Omental fat pad (tissue), 4 donors: Measurements from ENCODE around the gene FGL2. TPM values are rescaled to one million over a fixed set of nuclear protein-coding genes. Genes with fewer than 3 reads are reported as not detected.
"Not testable (repeated sequence)": the region's sequence is repeated elsewhere in the genome, so short reads cannot be mapped to it uniquely, and the experiment has no call there.

Experiments used
- ATAC-seq: fragments of 150-250 bp; one replicate; pipeline ENCODE4 v1.9.1; 2016; ENCODE audit warnings: mild to moderate bottlenecking, moderate library complexity; ENCODE audit not compliant: low FRiP score
- DNase-seq: peaks from one replicate; pipeline ENCODE4 v3.0.0-alpha.2; 2019; ENCODE audit warnings: low spot score
- total RNA-seq, 4 donors: library from RNA; depleted of rRNA; stranded (reverse); fragments of >200 nt; gene quantifications; one replicate each; pipeline ENCODE4 v1.1.0, GENCODE V29; 2016
- TF ChIP-seq, protein P1 (sequence below), 3 donors: fragments of 450-650 bp; IDR thresholded peaks; one replicate each; pipeline ENCODE4 v1.5.1; 2016 to 2017; ENCODE audit warnings: antibody characterized with exemption in 3 of 3, mild to moderate bottlenecking in 3 of 3, moderate library complexity in 2 of 3

Gene FGL2
- total RNA-seq, 4 donors from 2014 or later: 31.3 to 92.2 (median 53.4) TPM

DNA sequence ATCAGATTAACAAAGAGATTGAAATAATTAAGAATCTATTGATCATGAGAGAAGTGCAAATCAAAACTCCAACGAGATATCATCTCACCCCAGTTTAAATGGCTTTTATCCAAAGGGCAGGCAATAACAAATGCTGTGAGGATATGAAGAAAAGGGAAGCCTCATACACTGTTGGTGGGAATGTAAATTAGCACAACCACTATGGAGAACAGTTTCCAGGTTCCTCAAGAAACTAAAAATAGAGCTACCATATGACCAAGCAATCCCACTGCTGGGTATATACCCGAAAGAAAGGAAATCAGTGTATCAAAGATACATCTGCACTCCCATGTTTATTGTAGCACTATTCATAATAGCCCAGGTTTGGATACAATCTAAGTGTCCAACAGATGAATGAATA, 13.8 kb downstream of the FGL2 start:
- DNase-seq (no peak), ATAC-seq (no peak)
- TF ChIP-seq, protein P1, sequence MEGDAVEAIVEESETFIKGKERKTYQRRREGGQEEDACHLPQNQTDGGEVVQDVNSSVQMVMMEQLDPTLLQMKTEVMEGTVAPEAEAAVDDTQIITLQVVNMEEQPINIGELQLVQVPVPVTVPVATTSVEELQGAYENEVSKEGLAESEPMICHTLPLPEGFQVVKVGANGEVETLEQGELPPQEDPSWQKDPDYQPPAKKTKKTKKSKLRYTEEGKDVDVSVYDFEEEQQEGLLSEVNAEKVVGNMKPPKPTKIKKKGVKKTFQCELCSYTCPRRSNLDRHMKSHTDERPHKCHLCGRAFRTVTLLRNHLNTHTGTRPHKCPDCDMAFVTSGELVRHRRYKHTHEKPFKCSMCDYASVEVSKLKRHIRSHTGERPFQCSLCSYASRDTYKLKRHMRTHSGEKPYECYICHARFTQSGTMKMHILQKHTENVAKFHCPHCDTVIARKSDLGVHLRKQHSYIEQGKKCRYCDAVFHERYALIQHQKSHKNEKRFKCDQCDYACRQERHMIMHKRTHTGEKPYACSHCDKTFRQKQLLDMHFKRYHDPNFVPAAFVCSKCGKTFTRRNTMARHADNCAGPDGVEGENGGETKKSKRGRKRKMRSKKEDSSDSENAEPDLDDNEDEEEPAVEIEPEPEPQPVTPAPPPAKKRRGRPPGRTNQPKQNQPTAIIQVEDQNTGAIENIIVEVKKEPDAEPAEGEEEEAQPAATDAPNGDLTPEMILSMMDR (IDR thresholded peaks at IDR 0.05): no peak

DNA sequence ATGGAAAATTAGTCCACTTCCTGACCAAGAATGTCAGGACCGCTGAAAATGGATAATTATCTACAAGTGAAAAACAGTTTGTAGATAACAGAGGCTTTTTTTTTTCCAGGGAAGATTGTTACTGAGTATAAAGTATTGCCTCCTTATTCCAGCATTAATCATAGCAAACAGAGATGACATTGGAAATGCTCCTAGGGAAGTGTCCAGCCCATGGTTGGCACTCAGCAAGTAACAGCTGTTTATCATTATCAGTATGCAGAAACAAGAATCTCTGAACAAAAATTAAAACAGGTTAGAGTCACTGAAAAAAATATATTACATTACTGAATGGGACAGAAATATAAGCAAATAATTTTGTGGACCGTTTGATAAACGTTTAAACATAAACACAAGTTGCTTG, 14.6 kb downstream of the FGL2 start:
- DNase-seq: no peak
- ATAC-seq: no peak
- TF ChIP-seq, protein P1 (IDR thresholded peaks at IDR 0.05): no peak

DNA sequence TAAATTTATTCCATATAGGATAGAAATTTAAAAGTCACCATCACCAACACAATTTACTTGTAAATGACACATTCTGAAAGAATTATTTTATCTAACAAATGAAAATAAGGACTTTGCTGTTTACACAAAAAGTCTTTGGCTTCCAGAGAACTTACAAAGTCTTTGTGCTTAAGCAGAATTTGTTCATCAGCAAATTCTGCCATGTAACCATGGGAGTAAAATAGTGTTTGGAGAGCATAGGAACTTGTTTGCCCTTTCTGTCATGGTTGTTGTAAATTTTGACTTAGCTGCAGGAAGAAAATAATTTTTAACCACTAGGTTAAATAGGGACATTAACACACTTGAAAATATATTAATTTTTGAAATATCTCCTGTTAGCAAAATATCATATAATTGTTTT, 15.2 kb downstream of the FGL2 start:
- TF ChIP-seq, protein P1 (IDR thresholded peaks at IDR 0.05): no peak
- DNase-seq: no peak
- ATAC-seq: no peak

DNA sequence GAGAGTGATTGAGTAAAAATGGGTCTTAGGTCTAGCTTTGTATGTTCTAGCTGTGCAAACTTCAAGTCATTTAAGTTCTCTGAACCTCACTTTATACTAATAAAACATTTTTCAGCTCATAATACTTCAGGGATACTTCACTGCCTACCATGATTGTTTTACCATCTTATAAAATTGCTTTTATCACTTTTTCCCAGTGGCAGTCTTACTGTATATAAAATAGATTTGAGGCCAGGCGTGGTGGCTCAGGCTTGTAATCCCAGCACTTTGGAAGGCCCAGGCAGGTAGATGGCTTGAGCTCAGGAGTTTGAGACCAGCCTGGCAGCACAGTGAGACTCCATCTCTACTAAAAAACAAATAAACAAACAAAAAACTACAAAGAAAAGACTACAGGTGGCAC, 17.4 kb downstream of the FGL2 start:
- TF ChIP-seq, protein P1 (IDR thresholded peaks at IDR 0.05): no peak
- no peak for ATAC-seq

DNA sequence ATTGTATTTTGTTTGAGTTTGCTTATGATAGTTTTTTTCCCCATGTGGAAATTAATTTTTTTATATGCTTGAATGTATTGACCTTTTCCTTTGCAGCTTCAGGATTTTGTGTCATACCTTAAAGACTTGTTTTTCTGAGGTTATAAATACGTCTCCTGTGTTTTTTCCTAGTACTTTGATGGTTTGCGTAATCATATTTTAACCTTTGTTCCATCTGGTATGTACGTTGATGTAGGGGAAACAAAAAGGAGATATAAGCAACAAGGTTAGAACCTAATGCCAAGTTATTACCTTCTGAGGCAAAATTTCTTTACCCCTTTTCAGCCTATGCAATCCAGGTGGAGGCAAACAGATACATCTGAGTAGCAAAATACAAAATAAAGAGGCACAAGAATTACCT, 17.9 kb downstream of the FGL2 start:
- ATAC-seq (no peak), DNase-seq (no peak)
- TF ChIP-seq, protein P1 (IDR thresholded peaks at IDR 0.05): no peak

More for the DNA sequence above, 17.4 kb downstream of the FGL2 start:
- DNase-seq: no peak

DNA sequence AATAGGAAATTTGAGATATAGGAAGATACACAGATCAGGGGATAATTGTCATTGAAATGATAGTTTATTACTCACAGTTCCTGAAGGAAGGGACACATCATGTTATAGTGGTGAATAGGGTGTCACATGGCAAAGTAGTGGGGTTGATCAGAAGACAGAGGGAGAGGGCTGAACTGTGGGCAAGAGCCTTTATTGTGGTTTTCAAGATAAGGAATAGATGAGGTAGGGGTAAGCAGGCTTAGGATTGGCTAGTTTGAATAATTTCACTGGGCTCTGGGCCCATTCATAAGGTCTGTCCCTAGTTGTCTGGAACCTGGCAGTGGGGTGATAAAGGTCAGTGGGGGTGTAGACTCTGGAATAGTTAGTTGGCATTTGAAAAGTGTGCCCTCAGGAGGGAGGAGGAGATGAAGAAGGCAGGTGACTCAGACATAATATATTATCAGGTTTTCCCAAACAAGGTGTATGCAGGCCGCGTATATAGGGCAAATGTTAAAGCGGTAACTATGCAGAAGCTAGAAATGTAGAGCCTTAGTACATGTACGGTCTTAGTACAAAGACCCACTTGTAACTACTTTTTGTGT, 18.5 kb downstream of the FGL2 start:
- ATAC-seq (no peak), DNase-seq (no peak)
- TF ChIP-seq, protein P1 (IDR thresholded peaks at IDR 0.05): no peak

DNA sequence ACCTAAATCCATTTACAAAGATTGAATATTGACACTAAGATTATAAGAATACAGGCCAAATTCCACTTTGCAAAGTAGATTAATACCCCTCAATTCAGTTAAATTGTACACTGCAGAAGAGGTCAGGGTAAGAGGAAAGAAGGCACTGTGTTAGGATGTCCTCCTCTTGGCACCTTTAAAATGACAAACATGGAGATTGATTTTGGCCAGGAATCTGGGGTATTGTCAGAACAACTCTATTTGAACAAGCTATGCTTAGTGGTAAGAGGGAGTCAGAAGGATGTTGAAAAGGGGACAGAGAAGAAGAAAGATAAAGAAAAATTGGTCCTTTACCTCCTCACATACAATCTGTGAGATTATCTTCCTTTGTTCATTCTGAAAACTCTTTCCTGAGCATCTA, 21.6 kb downstream of the FGL2 start:
- ATAC-seq: not testable (repeated sequence)

DNA sequence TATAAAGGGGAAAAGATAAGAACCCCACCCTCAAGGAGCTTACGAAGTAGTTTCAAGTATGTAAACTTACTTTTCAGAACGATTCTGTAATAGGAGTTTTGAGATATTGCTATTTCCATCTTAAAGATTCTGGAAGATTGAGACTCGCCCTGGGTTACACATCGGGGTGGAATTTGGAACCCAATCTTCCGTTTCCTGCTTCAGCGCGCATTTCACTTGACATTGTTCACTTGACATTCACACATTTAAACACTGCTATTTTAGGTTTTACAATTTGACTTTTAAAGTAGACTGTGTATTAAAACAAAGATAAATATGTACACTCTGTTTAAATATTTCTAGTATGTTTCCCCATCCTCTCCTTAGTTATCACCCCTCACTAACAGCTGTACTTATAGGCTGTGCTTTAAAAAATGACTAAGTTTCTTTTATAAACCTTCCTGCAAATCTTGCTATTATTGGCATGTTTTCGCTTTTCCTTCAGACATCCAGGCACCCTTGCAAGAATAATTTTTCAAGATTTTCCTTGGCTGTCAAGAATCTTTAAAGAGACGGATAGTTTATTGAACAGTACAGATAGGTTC, 22.2 kb downstream of the FGL2 start:
- not testable (repeated sequence) for ATAC-seq, DNase-seq

More for the DNA sequence above, 21.6 kb downstream of the FGL2 start:
- DNase-seq: not testable (repeated sequence)

DNA sequence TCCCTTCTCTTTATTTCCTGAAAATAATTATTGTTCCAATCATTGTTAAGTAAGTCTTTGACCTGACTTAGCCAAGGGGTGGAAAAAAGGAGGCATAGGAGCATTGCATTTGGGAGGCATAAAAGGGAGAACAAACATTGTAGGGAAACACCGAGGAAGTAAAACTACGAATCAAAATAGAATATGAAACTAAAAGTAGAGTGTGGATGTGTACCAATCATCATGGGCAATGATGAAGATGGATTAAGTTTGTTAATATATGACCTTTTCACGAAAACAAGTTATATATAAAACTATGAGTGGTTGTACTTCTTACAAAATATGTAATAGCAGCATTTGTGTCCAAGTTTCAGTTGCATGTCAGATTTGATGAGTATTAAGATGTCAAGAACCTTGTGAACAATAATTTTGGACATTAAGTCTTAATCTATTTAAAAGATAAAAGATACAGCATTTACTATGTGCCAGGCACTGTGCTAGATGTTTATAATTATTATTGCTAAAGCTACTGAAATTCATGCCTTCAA, 24.3 kb downstream of the FGL2 start:
- DNase-seq, ATAC-seq: not testable (repeated sequence)

DNA sequence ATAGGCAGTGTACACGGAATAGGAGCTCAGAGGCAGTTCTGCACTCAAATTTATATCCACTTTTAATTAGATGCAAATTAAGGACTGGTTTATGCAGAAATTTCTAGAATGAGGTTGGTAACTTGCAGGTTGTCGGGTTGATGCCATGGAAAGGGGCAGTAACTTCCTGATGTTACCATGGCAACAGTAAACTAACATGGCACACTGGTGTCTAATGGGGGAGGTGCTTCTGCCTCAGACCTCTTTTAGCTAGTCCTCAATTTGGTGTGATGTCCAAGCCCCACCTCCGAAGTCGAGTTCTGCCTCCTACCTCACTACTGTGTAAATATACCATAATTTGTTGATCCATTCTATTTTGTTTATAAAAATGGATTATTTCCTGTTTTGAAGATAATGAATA, 25.2 kb downstream of the FGL2 start:
- not testable (repeated sequence) for DNase-seq, ATAC-seq

DNA sequence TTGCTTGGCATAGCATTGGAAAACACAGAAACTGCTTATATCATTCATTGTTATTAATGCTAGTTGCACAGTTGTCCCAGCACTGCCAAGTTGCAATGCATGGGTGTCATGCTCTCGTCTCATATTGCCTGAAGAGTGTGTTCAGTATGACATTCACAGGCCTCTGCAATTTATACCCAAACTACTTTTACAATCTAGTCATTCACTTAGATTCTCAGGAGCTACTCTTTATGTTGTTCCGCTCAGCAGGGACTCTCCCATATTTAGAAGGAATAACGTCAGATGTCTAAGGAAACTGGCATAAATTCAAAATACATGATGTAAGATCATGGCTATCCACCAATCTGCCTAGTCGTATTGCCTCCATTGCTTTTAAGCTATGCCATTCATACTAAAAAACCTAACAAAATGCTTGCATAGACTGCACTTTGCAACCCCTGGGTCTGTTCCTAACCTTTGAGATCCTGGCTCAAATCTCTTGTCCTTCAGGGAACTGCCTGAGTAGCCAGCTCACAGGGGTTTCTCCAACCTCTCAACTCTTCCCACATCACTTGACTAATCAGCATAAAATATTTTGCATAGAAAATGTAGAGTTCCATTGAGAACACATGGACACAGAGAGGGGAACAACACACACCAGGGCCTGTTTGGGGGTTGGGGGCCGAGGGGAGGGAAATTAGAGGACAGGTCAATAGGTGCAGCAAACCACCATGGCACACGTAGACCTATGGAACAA, 27.0 kb downstream of the FGL2 start:
- ATAC-seq: not testable (repeated sequence)

More for the DNA sequence above, 27.0 kb downstream of the FGL2 start:
- DNase-seq: not testable (repeated sequence)
